GM19397 (cell line): ENCODE data around the gene LARP4.
"Not testable (repeated sequence)": the region's sequence is repeated elsewhere in the genome, so short reads cannot be mapped to it uniquely, and the experiment has no call there.

Experiments
- ATAC-seq: cut with Tn5 transposase; IDR thresholded peaks from one replicate; pipeline ENCODE4 v1.9.1; 2021; ENCODE audit warnings: mild to moderate bottlenecking, moderate library complexity; ENCODE audit not compliant: unreplicated experiment

The LARP4 gene

DNA sequence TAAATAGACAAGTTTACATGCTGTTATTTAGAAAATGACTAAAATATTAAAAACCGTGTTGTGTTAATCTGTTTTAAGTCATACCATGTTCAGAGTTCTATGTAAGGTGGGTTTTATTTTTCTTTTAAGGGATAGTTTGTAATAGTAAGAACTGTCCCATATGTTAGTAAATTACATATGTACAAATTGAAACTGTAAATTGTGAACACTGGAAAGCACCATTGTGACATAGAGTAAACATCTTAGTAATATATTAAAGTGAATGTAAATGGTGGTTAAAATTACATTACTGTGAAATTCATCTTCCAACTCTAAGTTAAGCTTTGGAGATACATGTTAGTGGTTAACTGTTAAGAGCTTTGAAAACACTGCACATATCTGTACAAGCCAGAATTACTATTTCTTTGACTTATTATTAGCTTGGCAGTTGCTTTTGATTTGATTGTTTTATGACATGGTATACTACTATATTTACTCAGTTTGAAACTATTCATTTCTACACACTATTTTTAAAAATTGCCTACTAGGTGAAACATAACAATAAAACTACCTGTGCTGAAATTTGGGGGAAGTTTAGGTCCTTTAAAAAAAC lies 76.7 kb downstream of the LARP4 start:
- no peak for ATAC-seq

DNA sequence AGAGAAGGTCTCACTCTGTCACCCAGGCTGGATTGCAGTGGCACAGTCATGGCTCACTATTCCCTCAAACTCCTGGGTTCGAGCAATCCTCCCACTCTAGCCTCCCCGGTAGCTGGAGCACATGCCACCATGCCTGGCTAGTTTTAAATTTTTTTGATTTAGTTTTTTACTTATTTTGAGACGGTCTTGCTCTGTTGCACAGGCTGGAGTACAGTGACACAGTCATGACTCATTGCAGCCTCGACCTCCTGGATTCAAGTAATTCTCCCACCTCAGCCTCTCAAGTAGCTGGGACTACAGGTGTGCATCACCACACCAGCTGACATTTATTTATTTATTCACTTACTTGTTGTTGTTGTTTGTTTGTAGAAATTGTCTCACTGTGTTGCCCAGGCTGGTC lies 81.9 kb downstream of the LARP4 start:
- ATAC-seq = no peak

DNA sequence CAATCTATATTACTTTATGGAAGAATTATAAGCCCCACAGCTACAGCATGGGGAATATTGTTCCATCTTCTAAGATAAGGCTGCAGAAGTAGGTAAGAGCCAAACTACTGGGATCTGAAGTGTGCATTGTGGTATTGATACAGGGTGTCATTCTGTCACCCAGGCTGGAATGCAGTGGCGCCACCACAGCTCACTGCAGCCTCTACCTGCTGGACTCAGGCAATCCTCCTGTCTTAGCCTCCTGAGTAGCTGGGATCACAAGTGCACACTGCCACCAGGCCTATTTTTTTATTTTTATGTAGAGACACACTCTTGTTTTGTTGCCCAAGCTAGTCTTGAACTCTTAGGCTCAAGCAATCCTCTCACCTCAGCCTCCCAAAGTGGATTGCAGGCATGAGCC lies 82.8 kb downstream of the LARP4 start:
- no peak for ATAC-seq

DNA sequence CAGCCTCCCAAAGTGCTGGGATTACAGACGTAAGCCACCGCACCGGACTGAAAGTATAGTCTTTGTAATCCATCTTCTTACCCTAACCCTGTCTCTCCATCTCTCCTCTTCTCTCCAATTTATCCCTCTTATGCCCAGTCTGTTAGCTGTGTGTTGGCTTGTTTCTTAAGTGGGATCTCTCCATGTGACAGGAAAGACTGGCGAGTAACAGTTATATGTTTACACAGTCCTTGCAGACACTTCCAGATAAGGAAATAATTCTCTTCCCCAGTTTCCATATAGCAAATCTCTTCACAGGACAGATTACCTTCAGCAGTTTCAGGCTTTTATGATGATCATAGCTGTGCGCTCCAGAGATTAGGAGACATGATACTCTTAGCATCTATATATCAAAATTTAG lies 88.1 kb downstream of the LARP4 start:
- no peak for ATAC-seq

DNA sequence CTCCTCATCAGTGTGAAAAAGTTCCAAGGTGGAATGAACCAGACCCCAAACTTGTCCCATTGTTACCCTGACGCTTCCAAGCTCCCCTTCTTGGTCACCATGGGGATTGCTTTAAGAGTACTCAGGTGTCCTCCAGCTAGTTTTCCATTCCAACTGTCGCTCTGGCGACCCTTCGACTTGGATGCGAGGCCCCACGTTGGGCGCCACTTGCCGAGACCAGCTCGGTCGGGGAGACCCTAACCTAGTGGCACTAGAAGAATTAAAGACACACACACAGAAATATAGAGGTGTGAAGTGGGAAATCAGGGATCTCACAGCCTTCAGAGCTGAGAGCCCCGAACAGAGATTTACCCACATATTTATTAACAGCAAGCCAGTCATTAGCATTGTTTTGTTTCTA lies 97.4 kb downstream of the LARP4 start:
- not testable (repeated sequence) for ATAC-seq

DNA sequence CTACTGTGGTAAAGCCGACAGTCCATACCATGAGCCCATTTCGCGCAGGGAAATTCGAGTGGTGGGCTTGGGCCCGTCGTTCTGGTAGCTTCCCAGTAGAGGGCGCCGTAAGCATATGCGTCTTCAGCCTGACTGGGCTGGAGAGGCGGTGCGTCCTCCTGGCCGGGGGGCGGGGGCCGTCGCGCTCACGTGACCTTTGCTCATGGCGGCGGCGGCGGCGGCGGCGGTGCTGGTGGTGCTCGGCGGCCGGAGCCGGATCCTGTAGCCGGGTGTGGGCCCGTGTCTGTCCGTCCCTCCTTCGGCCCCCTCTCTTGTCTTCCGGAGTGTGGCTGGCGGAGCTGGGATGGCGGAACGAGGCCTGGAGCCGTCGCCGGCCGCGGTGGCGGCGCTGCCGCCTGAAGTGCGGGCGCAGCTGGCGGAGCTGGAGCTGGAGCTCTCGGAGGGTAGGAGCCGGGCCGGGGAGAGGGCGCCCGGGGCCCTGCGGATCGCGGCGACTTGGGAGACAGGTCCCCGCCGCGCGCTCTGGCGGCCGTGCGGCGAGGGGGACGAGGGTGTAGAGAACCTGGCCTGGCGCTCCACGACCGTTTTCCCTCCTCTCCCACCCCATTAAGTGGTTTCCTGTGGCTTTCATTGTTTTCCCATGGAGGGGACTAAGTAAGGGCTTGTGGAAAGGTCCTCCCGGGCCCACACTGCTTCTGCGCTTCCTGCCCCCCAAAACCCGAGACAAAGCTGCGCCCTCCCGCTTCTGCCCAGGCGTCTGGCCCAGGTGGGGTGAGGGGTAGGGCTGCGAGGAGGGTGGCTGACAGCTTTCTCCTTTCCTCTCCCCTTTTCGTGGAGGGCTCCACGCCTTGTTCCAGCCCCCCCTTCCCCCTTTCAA lies 104.4 kb downstream of the LARP4 start, which contains the start of gene DIP2B:
DIP2B (plus strand) TSS at position 188 of the 877 bp plus-strand sequence; CDS start at position 344, 156 bp downstream.
- peak; percentile 81 for ATAC-seq

DNA sequence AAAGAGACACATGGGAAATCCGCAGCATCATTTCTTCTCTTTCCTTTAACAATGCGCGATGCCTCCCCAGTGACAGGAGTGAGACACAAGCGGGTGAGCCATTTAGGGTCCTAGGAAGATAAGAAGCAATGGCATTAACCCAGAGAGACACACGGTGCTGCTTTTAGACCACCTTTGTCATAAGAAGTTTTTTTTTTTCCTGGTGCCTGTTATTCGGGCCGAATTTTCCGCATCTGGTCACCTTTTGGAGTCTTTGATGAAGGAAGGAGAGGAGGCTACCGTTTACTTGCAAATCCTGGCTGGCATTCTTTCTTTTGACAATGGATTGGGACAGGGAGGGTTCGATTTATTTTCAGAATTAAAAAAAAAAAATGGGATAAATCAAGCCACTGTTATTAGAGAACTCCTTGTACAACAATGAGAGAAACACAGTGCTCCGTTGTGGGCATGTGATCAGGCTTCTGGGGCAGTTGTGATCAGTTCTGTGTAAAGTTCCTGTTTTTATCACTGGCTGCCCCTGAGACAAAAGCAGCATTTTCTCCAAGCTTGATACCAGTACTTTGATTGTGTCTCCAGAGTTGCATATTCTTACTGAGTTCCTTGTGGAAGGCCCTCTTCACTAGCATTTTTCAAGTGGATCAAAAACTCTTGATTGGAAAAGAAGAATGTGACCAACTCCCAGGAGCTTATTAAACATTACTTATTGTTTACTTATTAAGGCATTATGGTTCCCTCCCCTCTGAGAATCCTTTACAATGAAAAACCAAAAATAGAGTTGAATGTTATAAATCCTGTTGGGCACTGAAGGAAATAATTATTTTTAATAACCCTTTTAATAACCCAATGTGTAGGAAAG lies 105.2 kb downstream of the LARP4 start:
- no peak for ATAC-seq

DNA sequence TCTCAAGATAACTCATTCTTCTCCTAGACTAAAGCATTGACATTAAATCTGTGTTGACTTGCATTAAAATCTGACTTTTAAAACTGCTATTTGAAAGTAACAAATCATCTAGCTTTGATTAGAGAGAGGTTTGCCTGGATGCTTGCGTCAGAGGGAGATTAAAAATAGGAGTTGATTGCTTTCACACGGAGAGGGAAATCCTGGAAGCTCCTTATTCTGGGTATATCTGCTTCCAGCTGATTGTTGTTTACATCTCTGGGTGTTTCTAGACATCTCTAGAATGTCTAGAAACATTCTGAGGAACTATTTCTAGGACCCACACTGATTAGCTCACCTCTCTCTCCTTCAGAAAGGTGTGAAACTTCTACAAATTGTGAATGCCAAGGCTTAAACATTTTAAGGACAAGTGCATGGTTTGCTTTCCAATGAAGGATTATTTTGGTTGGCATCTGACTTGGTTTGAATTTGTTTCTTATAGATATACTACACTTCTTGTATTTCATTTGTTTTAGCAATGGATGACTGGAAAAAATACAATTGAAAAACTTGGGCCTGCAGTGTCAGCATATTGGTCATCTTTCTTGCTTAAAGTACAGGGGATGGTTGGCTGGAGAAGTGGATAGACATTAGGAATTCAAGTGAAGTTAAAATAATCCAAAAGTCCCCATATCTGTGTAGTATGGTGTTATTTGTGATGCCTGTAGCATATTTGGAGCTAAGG lies 106.2 kb downstream of the LARP4 start:
- ATAC-seq = no peak

DNA sequence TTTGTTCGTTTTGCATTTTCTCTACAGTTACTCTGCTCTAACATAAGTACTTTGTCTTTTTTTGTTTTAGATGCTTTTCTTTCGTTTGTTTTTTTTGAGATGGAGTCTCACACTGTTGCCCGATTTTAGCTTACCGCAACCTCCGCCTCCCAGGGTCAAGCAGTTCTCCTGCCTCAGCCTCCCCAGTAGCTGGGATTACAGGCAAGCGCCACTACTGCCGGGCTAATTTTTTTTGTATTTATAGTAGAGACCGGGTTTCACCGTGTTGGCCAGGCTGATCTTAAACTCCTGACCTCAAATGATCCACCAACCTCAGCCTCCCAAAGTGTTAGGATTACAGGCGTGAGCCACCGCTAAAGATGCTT lies 106.8 kb downstream of the LARP4 start:
- ATAC-seq = no peak

DNA sequence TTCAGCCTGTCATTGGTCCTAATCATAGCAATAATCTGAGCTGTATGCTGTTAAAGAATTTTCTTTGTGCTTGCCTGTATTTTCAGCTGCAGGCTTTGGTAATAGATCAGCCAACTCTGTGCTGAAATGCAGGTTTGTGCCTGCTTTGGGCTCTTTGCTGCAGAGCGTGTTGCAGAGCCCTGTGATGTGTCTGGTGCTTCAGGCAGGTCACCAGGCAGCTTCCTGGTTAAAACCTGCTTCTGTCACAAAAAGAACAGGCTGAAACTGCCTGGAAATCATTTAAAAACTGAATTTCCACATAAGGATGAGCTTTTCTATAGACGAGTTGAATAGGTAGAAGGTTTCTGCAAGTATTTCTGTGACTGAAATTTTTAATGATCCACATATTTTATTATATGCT lies 107.2 kb downstream of the LARP4 start:
- no peak for ATAC-seq

DNA sequence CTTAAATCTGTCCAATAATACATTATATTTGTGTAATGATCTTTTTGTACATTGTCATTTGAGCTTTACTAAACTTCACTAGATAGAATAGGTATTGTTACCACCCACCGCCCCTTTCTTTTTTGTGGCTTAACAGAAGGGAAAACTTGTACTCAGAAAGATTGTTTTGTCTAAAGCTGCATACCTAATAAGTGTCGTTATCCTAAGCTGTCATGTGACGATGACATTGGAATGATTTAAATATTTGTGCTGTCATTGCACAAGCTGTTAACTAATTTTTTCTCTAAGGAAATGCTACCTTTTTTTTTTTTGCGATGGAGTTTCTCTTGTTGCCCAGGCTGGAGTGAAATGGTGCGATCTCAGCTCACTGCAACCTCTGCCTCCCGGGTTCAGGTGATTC lies 107.7 kb downstream of the LARP4 start:
- no peak for ATAC-seq

DNA sequence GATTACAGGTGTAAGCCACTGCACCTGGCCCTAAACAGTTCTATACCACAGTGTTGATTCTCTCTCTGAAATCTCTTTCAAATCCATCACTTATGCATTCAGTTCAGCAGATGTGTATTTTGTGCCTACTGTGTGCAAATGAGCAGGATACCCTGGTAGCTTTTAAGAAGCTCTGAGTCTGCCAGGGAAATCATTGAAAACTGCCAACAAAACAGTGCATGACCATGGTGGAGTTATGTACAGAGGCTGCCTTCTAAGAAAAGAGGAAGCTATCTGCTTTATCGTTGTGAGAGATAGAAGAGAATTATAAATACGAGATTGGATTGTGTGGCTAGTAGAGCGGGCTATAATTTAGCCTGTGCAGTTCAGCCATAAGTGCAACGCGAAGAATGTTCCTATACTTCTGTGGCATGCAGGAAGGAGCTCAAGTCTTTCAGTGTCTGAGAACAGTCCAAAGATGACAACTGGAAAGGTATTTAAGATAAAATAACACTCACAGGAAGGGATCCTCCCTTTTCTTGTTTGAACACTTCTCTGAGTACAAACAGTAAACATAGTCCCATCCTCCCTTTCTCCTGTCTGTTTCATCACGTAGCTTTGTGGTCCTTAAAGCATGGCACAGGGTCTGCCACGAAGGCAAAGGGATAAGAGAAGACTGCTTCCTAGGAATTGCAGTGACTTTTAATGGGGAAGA lies 108.4 kb downstream of the LARP4 start:
- no peak for ATAC-seq

DNA sequence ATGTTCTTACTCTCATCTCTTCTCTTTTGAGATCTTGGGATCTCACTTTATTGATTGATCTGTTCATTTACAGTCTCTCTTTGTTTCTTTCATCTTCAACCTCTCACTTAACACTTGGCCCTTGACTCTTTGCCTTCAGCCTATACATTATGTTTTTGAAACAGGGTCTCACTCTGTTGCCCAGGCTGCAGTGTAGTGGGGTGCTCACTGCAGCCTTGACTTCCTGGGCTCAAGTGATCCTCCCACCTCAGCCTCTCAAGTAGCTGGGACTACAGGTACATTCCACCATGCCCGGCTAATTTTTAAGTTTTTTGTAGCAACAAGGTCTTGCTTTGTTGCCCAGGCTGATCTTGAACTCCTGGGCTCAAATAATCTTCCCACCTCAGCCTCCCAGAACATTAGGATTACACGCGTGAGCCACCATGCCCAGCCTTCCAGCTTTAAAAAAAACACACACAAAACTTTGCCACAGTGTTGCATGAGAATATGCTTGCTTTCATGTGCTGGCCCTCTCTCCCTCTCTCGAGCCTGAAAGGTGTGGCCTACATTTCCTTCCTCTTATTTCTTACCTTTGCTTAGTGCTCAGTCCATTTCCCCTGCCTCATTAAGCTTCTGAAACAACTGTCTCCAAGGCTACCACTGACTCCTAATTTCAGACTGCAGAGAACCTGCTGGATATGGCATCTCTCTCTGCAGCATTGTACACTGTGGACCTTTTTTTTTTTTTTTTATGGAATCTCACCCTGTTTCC lies 114.0 kb downstream of the LARP4 start:
- ATAC-seq = peak; percentile 45

DNA sequence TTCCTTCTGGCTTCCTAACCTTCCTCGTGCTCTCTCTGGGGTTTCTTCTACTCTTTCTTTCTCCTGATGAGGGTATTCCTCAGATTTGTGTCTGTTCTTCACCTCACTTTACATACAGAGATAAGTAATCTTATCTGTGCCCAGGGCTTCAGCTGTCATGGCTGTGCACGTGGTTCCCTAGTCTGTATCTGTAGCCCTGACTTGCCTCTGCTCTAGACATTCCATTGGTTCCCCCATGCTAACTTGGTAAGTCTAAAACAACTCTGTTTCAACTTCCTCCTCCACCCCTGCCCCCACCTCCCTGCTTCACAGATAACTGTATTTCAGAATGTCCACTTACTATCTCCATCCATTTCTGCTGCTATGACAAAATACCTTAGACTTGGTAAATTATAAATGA lies 114.9 kb downstream of the LARP4 start:
- no peak for ATAC-seq

DNA sequence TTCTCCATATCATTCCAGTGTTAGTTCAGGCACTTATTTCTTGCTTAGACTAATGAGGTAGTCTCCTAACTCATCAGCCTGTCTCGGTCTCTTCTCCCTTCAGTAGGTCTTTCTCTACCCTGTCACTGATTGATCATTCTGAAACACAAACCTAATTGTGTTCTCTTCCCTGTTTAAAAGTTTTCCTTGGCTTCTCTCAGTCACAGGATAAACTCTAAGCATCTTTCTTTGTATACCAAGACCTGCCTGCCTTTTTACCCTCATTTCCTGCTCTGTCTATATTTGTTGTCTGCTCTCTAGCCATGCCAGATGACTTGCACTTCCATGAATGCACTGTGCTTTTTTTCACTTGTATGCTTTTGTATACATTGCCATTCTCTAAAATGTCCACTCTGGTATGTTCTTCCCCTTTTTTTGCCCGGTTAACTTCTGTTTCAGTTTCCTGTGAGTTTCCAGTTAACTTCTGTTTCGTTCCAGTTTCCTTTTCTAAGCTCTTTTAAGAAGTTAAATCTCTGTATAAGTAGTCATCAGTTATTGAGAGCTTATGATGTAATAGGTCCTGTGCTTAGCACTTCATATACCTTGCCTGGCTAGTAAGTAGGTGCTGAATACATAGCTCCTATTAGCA lies 116.8 kb downstream of the LARP4 start:
- ATAC-seq = peak; percentile 46

DNA sequence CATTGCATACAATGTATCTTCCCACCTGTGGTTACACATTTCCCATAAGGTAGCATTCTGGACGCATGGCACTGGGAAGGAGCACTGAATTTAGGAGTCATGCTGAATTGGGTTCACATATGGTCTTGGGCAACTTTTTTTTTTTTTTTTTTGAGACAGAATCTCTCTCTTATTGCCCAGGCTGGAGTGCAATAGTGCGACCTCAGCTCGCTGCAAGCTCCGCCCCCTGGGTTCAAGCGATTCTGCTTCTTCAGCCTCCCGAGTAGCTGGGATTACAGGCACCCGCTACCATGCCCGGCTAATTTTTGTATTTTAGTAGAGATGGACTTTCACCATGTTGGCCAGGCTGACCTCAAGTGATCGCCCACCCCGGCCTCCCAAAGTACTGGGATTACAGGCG lies 117.4 kb downstream of the LARP4 start:
- ATAC-seq = no peak

DNA sequence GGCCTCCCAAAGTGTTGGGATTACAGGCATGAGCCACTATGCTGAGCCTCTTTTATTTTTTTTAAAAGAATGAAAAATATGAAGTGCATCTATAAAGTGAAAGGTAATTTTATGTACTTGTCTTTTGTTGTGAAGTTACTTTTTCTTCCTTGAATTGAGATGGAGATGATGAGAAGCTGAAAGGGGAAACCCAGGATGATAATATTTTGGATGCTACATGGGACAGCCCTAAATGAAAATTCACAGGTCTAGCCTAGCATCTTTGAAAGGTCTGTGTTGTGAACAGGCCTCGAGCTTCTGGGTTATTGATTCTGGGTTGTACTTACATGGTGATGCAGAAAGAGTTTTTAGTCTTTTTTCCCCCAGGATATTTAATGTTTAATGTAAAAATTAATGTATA lies 118.7 kb downstream of the LARP4 start:
- ATAC-seq = no peak

DNA sequence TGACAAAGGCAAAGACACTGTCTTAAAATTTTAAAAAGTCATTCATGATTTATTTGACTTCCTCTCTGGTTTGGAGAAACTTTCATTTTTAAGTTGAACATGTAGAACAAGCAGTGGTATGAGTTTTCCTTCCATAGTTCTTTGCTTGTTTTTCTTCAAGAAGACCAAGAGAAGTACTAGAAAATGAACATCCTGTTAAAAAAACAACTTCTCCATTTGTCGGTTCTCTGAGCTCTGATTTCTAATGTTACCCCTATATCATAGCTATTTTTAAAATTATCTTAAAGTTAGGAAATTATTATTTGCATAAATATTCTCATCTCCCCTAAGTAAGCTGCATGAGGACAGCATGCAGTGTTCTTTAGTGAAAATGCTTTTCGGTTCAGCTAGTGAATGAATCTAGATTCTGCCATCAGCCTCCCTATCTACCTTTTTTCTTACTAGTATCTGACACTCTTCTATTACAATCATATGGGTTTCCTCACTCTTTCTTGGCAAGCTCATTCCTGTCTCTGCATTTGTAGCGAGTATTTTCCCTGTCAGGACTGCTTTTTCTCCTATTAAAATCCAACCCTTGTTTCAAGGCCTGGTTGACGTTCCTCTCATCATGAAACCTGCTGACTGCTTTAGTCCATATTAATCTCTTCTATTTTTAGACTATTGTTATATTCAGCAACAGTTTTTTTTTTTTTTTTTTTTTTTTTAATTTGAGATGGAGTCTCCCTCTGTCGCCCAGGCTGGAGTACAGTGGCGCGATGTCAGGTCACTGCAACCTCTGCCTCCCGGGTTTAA lies 119.9 kb downstream of the LARP4 start:
- no peak for ATAC-seq
